Stimulated activated CD8-positive, alpha-beta memory T cell treated with anti-CD3 and anti-CD28 coated beads, Interleukin-7, amount 100 ng/mL, for 4 hours (primary cell): ENCODE data around the gene ARHGEF11.
A peak's percentile ranks its signal among the peaks of the same experiment; 100 is the strongest.
"Not testable (repeated sequence)": the region's sequence is repeated elsewhere in the genome, so short reads cannot be mapped to it uniquely, and the experiment has no call there.

ENCODE experiments used
- DNase-seq, 2 donors: peaks; one replicate each; pipeline ENCODE4 v3.0.0-alpha.2; 2020; ENCODE audit warnings: low read depth in 2 of 2

The ARHGEF11 gene

GRCh38 chr1:157045250-157046218, at the start of gene ARHGEF11:
ARHGEF11 (minus strand) TSS chr1:157045742; CDS start chr1:157044330, 1,412 bp downstream.
- peak in 1 of 2 donors; percentile 8 for DNase-seq

- DNase-seq: no peak
Observed at GRCh38 chr1:157095091-157095490, 49.5 kb upstream of the ARHGEF11 start.

GRCh38 chr1:157092831-157093230, 47.3 kb upstream of the ARHGEF11 start:
- DNase-seq: no peak

GRCh38 chr1:157091668-157092273, 46.2 kb upstream of the ARHGEF11 start:
- no peak for DNase-seq

- DNase-seq: no peak
Observed at GRCh38 chr1:157091186-157091585, 45.6 kb upstream of the ARHGEF11 start.

GRCh38 chr1:157090771-157091170, 45.2 kb upstream of the ARHGEF11 start:
- no peak for DNase-seq

- peak; percentile 65 to 76 for DNase-seq
Observed at GRCh38 chr1:157090196-157090647, 44.7 kb upstream of the ARHGEF11 start.

GRCh38 chr1:157089789-157090188, 44.2 kb upstream of the ARHGEF11 start:
- DNase-seq: no peak

- DNase-seq: no peak
Observed at GRCh38 chr1:157088607-157089006, 43.1 kb upstream of the ARHGEF11 start.

- no peak for DNase-seq
Observed at GRCh38 chr1:157087030-157087429, 41.5 kb upstream of the ARHGEF11 start.

- DNase-seq: no peak
Observed at GRCh38 chr1:157086299-157086698, 40.8 kb upstream of the ARHGEF11 start.

- no peak for DNase-seq
Observed at GRCh38 chr1:157085421-157085820, 39.9 kb upstream of the ARHGEF11 start.

GRCh38 chr1:157084720-157085119, 39.2 kb upstream of the ARHGEF11 start:
- DNase-seq: no peak

- no peak for DNase-seq
Observed at GRCh38 chr1:157081707-157082106, 36.2 kb upstream of the ARHGEF11 start.

GRCh38 chr1:157080714-157081113, 35.2 kb upstream of the ARHGEF11 start:
- no peak for DNase-seq

- DNase-seq: no peak
Observed at GRCh38 chr1:157077394-157077793, 31.9 kb upstream of the ARHGEF11 start.

GRCh38 chr1:157073944-157074685, 28.6 kb upstream of the ARHGEF11 start:
- DNase-seq: no peak

- DNase-seq: no peak
Observed at GRCh38 chr1:157069601-157070000, 24.1 kb upstream of the ARHGEF11 start.

GRCh38 chr1:157059241-157059640, 13.7 kb upstream of the ARHGEF11 start:
- not testable (repeated sequence) for DNase-seq

GRCh38 chr1:157056269-157056668, 10.7 kb upstream of the ARHGEF11 start:
- DNase-seq: no peak

GRCh38 chr1:157055729-157056128, 10.2 kb upstream of the ARHGEF11 start:
- not testable (repeated sequence) for DNase-seq

GRCh38 chr1:157050836-157051235, 5.3 kb upstream of the ARHGEF11 start:
- no peak for DNase-seq
